GM19468 (cell line): ENCODE measurements around the gene THAP4.
"Not testable (repeated sequence)": the region's sequence is repeated elsewhere in the genome, so short reads cannot be mapped to it uniquely, and the experiment has no call there.

ENCODE experiments used
- ATAC-seq: cut with Tn5 transposase; IDR thresholded peaks from one replicate; pipeline ENCODE4 v1.9.1; 2021; ENCODE audit warnings: mild to moderate bottlenecking, moderate library complexity, moderate number of reproducible peaks; ENCODE audit not compliant: unreplicated experiment; ENCODE audit errors: extremely low read depth

The THAP4 gene

GRCh38 chr2:241666627-241667400, 29.9 kb upstream of the THAP4 start:
- ATAC-seq, result no peak

- no peak for ATAC-seq
These were observed 28.9 kb upstream of the THAP4 start for GRCh38 chr2:241665731-241666440.

- ATAC-seq, result not testable (repeated sequence)
These were observed 25.8 kb upstream of the THAP4 start for GRCh38 chr2:241662731-241663130.

- ATAC-seq, result no peak
These were observed 23.7 kb upstream of the THAP4 start for GRCh38 chr2:241660593-241661213.

GRCh38 chr2:241659150-241659739, 22.3 kb upstream of the THAP4 start:
- ATAC-seq, result no peak

- no peak for ATAC-seq
These were observed 21.3 kb upstream of the THAP4 start for GRCh38 chr2:241658296-241658695.

- no peak for ATAC-seq
These were observed 20.9 kb upstream of the THAP4 start for GRCh38 chr2:241657786-241658254.

- ATAC-seq, result no peak
These were observed 19.3 kb upstream of the THAP4 start for GRCh38 chr2:241656190-241656741.

- no peak for ATAC-seq
These were observed 18.7 kb upstream of the THAP4 start for GRCh38 chr2:241655516-241656189.

- ATAC-seq, result no peak
These were observed 17.6 kb upstream of the THAP4 start for GRCh38 chr2:241654551-241654950.

- no peak for ATAC-seq
These were observed 16.3 kb upstream of the THAP4 start for GRCh38 chr2:241653210-241653750.

- ATAC-seq, result no peak
These were observed 15.8 kb upstream of the THAP4 start for GRCh38 chr2:241652722-241653121.

- ATAC-seq, result no peak
These were observed 15.2 kb upstream of the THAP4 start for GRCh38 chr2:241652142-241652541.

GRCh38 chr2:241649927-241650326, 13.0 kb upstream of the THAP4 start:
- no peak for ATAC-seq

GRCh38 chr2:241649404-241649803, 12.4 kb upstream of the THAP4 start:
- no peak for ATAC-seq

GRCh38 chr2:241648453-241648852, 11.5 kb upstream of the THAP4 start:
- ATAC-seq, result no peak

GRCh38 chr2:241645915-241646645, 9.1 kb upstream of the THAP4 start:
- ATAC-seq, result no peak

GRCh38 chr2:241645056-241645914, 8.3 kb upstream of the THAP4 start:
- ATAC-seq, result no peak
